Astrocyte (in vitro differentiated cells and primary cell): Measurements from ENCODE around the gene NKX1-2. TPM values are rescaled to one million over a fixed set of nuclear protein-coding genes. Genes with fewer than 3 reads are reported as not detected.

ENCODE experiments used
- DNase-seq: peaks from one replicate; pipeline ENCODE4 v3.0.0-alpha.2; 2010; ENCODE audit warnings: low read depth
- FAIRE-seq: peaks from 2 replicates; lab custom pipeline; 2011; peaks lifted over from hg19 to GRCh38; lab: Jason Lieb, UNC
- H2AFZ ChIP-seq: 2 replicates; pipeline ENCODE4 v1.6.0; 2012; ENCODE audit warnings: low read depth, low read length, inconsistent platforms
- H3K27ac ChIP-seq: 2 replicates; pipeline ENCODE4 v1.5.1; 2011; ENCODE audit warnings: low read depth, low read length, inconsistent platforms
- H3K27me3 ChIP-seq: 2 replicates; pipeline ENCODE4 v1.6.0; 2011; ENCODE audit warnings: low read length, inconsistent platforms; ENCODE audit not compliant: insufficient read depth
- H3K36me3 ChIP-seq: 2 replicates; pipeline ENCODE4 v1.5.1; 2011; ENCODE audit warnings: low read length, inconsistent platforms; ENCODE audit not compliant: insufficient read depth
- H3K4me1 ChIP-seq: 2 replicates; pipeline ENCODE4 v1.5.1; 2011; ENCODE audit warnings: low read length, inconsistent platforms; ENCODE audit not compliant: insufficient read depth
- H3K4me2 ChIP-seq: 2 replicates; pipeline ENCODE4 v1.6.0; 2012; ENCODE audit warnings: low read length, inconsistent platforms
- H3K4me3 ChIP-seq: 2 replicates; pipeline ENCODE4 v1.5.1; 2011; ENCODE audit warnings: low read depth, mild to moderate bottlenecking, low read length, inconsistent platforms; ENCODE audit not compliant: insufficient read depth
- H3K79me2 ChIP-seq: 2 replicates; pipeline ENCODE4 v1.6.0; 2012; ENCODE audit warnings: mild to moderate bottlenecking, low read length, inconsistent platforms; ENCODE audit not compliant: insufficient read depth
- H3K9ac ChIP-seq: 2 replicates; pipeline ENCODE4 v1.6.0; 2012; ENCODE audit warnings: mild to moderate bottlenecking, low read length, inconsistent platforms
- H3K9me3 ChIP-seq: 2 replicates; pipeline ENCODE4 v1.5.1; 2012; ENCODE audit warnings: low read depth, mild to moderate bottlenecking, low read length, inconsistent platforms; ENCODE audit not compliant: insufficient read depth
- H4K20me1 ChIP-seq: 2 replicates; pipeline ENCODE4 v1.6.0; 2012; ENCODE audit warnings: low read length, inconsistent platforms; ENCODE audit not compliant: insufficient read depth
- H3K27ac Mint-ChIP-seq: one replicate; pipeline ENCODE4 v1.8.0; 2021; ENCODE audit warnings: mild to moderate bottlenecking, mixed read lengths; ENCODE audit not compliant: unreplicated experiment
- H3K27me3 Mint-ChIP-seq: one replicate; pipeline ENCODE4 v1.8.0; 2021; ENCODE audit warnings: low read depth, mixed read lengths; ENCODE audit not compliant: unreplicated experiment
- H3K36me3 Mint-ChIP-seq: one replicate; pipeline ENCODE4 v1.8.0; 2021; ENCODE audit warnings: low read depth, mixed read lengths; ENCODE audit not compliant: unreplicated experiment
- H3K4me1 Mint-ChIP-seq: one replicate; pipeline ENCODE4 v1.8.0; 2021; ENCODE audit warnings: low read depth, mixed read lengths; ENCODE audit not compliant: unreplicated experiment
- H3K4me3 Mint-ChIP-seq: one replicate; pipeline ENCODE4 v1.8.0; 2021; ENCODE audit warnings: mild to moderate bottlenecking, moderate library complexity, mixed read lengths; ENCODE audit not compliant: unreplicated experiment
- H3K9me3 Mint-ChIP-seq: one replicate; pipeline ENCODE4 v1.8.0; 2021; ENCODE audit warnings: mild to moderate bottlenecking, mixed read lengths; ENCODE audit not compliant: unreplicated experiment
- CTCF ChIP-seq: IDR thresholded peaks from 2 replicates; pipeline ENCODE4 v1.5.1; 2011; ENCODE audit warnings: low read depth, mild to moderate bottlenecking, inconsistent platforms, low read length, moderate library complexity; ENCODE audit not compliant: insufficient read depth
- EZH2 ChIP-seq: IDR thresholded peaks from 2 replicates; pipeline ENCODE4 v1.6.1; 2012; ENCODE audit warnings: mild to moderate bottlenecking, low read length, inconsistent platforms; ENCODE audit not compliant: insufficient read depth
- total RNA-seq: library from RNA; stranded (reverse); gene quantifications from 2 replicates; pipeline ENCODE4 v1.2.1, GENCODE V29; 2021

The NKX1-2 gene
- total RNA-seq, 1 donor from 2014 or later, result not detected

- TF ChIP-seq CTCF (no peak), EZH2 (no peak)
- FAIRE-seq (no peak), DNase-seq (peak; percentile 45)
- peaks cover 12% of the 10 kb centered on the region for H3K4me1 ChIP-seq
- Mint-ChIP-seq H3K4me1 (peaks cover 14% of the 10 kb centered on the region), H3K9me3 (peaks cover 2% of the 10 kb centered on the region), H3K27me3 (peaks cover 19% of the 10 kb centered on the region), H3K36me3 (no peaks in the 10 kb centered on the region), H3K4me3 (peak overlapping the region; percentile 94), H3K27ac (peak overlapping the region; percentile 87)
- H3K27ac ChIP-seq, result peak overlapping the region; percentile 64
- peaks cover 11% of the 10 kb centered on the region for H3K27me3 ChIP-seq
- H3K9ac ChIP-seq, result peak overlapping the region; percentile 82
- H2AFZ ChIP-seq, result peak overlapping the region; percentile 53
- H3K4me3 ChIP-seq, result peak overlapping the region; percentile 80
- H3K4me2 ChIP-seq, result peak overlapping the region; percentile 89
- H3K79me2 ChIP-seq, result peaks cover 52% of the 10 kb centered on the region
- no peaks in the 10 kb centered on the region for H3K36me3 ChIP-seq
- H4K20me1 ChIP-seq, result peaks cover 49% of the 10 kb centered on the region
- H3K9me3 ChIP-seq, result no peaks in the 10 kb centered on the region
Observed at GRCh38 chr10:124417895-124418725, 31.7 kb downstream of the NKX1-2 start.

GRCh38 chr10:124416733-124417132 is 33.1 kb downstream of the NKX1-2 start:
- H3K36me3 ChIP-seq, result no peaks in the 10 kb centered on the region
- no peak overlapping the region for H2AFZ ChIP-seq
- H3K36me3 Mint-ChIP-seq, result peaks cover 3% of the 10 kb centered on the region
- H3K4me3 Mint-ChIP-seq, result peak overlapping the region; percentile 94
- peaks cover 14% of the 10 kb centered on the region for H3K4me1 Mint-ChIP-seq
- peaks cover 66% of the 10 kb centered on the region for H3K79me2 ChIP-seq
- FAIRE-seq (no peak), DNase-seq (peak; percentile 47)
- H4K20me1 ChIP-seq, result peaks cover 63% of the 10 kb centered on the region
- no peak for TF ChIP-seq CTCF
- no peak for TF ChIP-seq EZH2
- H3K27me3 Mint-ChIP-seq, result peaks cover 13% of the 10 kb centered on the region
- H3K27me3 ChIP-seq, result peaks cover 6% of the 10 kb centered on the region
- H3K27ac ChIP-seq, result no peak overlapping the region
- no peak overlapping the region for H3K4me3 ChIP-seq
- H3K9me3 Mint-ChIP-seq, result peaks cover 2% of the 10 kb centered on the region
- peak overlapping the region; percentile 89 for H3K4me2 ChIP-seq
- no peaks in the 10 kb centered on the region for H3K9me3 ChIP-seq
- no peak overlapping the region for H3K9ac ChIP-seq
- peaks cover 12% of the 10 kb centered on the region for H3K4me1 ChIP-seq
- no peak overlapping the region for H3K27ac Mint-ChIP-seq

GRCh38 chr10:124415210-124415609 is 34.6 kb downstream of the NKX1-2 start:
- peaks cover 2% of the 10 kb centered on the region for H3K9me3 Mint-ChIP-seq
- Histone ChIP-seq H3K4me3 (no peak overlapping the region), H2AFZ (no peak overlapping the region), H3K27ac (no peak overlapping the region), H3K27me3 (no peaks in the 10 kb centered on the region), H3K9ac (no peak overlapping the region), H3K36me3 (peaks cover 7% of the 10 kb centered on the region), H3K4me1 (peaks cover 12% of the 10 kb centered on the region), H3K9me3 (no peaks in the 10 kb centered on the region), H3K4me2 (no peak overlapping the region), H4K20me1 (peaks cover 74% of the 10 kb centered on the region), H3K79me2 (peaks cover 75% of the 10 kb centered on the region)
- no peak for FAIRE-seq
- H3K27ac Mint-ChIP-seq, result no peak overlapping the region
- H3K4me1 Mint-ChIP-seq, result peaks cover 14% of the 10 kb centered on the region
- H3K27me3 Mint-ChIP-seq, result peaks cover 5% of the 10 kb centered on the region
- no peak for TF ChIP-seq EZH2
- TF ChIP-seq CTCF, result no peak
- DNase-seq, result no peak
- peaks cover 9% of the 10 kb centered on the region for H3K36me3 Mint-ChIP-seq
- H3K4me3 Mint-ChIP-seq, result no peak overlapping the region
